GM18502 (cell line): ENCODE measurements around the gene DSTN.

ENCODE experiments used
- ATAC-seq: cut with Tn5 transposase; IDR thresholded peaks from one replicate; pipeline ENCODE4 v1.9.1; 2021; ENCODE audit warnings: mild to moderate bottlenecking; ENCODE audit not compliant: unreplicated experiment, poor library complexity

DSTN gene

GRCh38 chr20:17633850-17634500 lies 64.1 kb downstream of the DSTN start:
- ATAC-seq, result no peak

- ATAC-seq, result no peak
Observed at GRCh38 chr20:17634661-17635331, 64.9 kb downstream of the DSTN start.

- ATAC-seq, result no peak
Observed at GRCh38 chr20:17635332-17636244, 65.7 kb downstream of the DSTN start.

DNA sequence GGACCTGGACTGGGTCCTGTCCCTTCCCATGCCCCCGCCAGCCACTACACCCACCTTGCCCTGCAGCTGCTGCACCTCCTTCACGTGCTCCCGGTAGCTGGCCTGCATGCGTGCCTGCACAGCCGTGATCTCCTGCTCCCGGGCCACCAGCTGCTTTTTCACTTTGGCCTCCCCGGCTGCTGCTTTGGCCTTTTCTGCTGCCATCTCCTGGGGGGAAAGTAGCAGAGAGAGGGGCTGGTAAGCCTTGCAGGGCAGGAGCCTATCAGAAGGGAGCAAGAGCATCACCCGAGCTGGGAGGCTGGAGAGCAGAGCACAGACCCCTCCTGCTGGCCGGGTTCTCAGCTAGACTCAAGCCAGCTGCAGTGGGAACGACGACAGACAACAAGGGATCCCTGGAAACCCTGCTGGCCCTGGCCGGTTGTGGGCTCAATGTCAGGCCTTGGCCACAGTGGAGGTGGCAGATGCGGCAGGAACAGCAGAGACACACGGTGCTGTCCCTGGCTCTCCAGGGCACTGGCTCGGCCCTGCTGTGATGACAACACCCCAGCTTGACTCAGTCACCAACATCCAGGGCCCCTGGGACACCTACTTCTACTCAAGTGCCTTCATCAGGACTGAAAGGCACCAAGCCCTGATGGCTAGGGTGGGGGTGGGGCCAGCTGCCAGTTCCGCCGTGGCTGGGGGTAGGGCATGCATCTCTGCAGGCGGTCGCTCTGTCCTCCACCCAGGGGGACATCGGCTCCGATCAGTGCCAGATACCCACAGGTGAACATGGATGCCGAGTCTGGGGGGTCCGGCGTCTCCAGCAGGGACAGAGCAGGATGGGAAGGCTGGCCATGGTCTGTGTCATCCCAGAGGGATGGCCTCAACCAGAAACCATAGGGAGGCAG lies 66.9 kb downstream of the DSTN start:
- ATAC-seq, result no peak

GRCh38 chr20:17637413-17637780 lies 67.5 kb downstream of the DSTN start:
- ATAC-seq, result no peak

DNA sequence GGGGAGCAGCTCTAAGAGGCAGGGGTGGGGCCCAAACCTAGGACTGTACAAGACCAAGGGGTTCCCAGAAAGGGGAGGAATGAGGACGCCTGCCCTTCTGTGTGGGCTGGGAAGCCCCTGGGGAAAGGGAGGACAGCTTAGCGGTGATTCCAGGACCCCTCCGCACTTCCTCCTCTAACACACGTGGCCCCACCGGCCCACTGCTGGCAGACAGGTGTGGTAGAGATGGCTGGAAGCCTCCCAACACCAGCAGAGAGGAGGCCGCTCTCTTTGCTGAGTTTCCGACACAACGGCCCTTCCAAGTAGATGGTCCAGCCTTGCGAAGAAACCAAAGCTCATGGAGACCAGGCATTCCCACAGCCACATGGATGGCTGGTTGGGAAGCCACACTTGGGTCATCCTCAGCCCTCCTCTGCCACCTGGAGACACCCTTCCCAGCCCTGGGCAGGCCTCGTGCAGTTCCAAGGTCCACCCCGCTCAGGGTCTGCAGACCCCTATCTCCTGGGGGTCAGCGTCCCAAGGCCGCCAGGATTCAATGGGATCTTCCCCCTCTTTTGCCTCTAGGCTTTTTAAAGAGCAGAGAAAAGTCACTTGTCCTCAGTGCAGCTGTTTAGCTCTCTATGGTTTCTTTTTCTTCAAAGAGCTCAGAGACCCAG lies 68.2 kb downstream of the DSTN start:
- ATAC-seq, result no peak

DNA sequence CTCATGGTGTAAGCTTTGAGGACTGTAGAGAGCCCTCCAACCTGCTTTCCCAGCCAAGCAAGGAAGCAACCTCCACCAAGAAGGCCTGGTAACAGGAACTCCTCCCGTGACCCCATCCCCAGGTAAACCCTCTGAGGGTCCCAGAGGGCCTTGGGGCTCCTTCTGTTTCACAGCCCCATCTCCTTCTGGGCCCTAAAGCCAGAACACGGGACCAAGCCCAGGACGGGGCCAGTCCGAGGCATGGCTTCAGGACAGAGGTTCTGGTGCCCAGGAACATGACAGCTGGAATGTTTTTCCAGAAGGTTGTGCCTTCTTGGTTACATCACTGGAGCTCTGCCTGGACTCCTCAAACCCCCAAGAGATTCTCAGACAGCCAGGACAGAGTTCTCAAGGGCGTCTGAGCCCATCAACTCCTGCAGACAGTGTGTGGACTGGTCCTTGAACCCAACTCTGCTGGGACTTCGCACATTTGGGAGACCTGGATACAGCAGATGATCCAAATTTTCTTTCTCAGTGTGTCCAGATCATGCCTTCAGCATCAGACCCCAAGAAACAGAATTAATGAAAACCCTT lies 69.0 kb downstream of the DSTN start:
- no peak for ATAC-seq

DNA sequence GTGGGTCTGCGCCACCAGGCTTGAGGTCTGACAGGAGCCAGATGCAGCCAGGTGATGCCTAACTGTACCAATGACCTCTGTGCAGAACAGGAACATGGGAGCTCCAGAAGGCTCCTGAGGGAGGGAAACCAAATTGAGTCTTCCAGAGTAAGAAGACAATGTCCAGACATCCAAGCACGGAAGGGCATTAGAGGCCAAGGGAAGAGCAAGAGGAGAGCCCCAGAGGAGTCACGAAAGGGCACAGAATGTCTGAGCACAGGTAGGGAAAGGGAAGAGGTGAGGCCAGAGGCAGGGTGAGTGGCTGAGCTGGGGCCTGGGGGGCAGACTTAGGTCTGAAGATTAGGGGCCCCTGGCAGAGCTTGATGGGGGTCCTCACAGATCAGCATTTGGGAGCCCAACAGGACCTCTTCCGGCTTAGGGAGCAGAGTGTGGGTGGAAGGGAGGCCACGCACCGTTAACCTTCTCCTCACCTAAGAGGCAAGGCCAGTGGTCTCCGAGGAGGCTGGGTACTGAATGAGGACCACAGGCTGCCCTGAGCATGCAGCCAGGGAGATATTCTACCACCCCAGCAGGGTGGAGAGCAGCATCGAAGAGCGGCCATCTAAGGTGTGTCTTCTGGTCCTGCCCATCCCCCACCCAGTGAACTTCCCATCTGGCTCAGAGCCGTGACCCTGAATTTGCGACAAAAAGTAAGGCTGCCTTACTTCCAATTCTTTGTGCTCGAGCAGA lies 70.4 kb downstream of the DSTN start:
- ATAC-seq, result no peak

- no peak for ATAC-seq
Observed at GRCh38 chr20:17640875-17641378, 71.1 kb downstream of the DSTN start.

GRCh38 chr20:17641520-17641964 lies 71.7 kb downstream of the DSTN start:
- ATAC-seq, result no peak

GRCh38 chr20:17641993-17642392 lies 72.1 kb downstream of the DSTN start:
- no peak for ATAC-seq

DNA sequence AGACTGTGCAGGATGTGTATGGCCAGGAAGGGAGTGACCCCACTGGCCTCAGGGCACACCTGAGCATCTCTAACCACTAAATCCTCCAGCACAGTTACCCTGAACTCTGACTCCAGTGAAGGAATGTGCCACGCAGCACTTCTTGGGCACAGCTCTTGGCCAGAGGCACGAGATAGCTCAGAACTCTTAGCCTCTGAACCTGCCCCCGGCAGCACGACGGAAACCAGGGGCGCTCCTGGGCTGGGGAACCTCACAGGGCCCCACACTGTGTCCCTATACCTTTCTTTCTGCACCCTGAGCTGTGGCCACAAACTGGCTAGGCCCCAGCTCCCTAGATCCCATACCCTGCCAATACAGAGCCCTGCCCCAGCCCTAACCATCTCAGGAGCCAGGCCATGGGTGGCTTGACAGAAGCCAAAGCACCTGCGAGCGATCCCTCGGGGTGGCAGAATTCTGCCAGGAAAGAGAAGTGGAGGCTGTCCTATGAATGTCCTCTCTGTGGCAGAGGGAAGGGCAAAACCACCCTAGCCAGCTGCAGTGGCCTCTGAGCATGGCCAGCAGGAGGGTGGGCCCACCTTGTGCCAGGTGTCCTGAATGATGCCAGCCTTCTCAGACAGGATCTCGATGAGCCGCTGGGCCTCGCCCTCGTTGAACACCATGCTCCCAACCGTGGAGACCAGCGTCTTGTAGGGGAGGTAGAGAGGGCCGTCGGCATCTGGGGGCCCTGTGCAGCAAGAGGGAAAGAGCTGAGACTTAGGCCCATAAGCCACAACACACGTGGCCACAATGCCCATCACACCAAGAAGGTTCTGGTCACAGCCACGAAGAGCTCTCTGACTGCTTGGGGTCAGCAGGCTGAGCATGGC lies 72.8 kb downstream of the DSTN start:
- ATAC-seq, result no peak

GRCh38 chr20:17643531-17644188 lies 73.8 kb downstream of the DSTN start:
- no peak for ATAC-seq

GRCh38 chr20:17644451-17644850 lies 74.6 kb downstream of the DSTN start:
- ATAC-seq, result no peak

DNA sequence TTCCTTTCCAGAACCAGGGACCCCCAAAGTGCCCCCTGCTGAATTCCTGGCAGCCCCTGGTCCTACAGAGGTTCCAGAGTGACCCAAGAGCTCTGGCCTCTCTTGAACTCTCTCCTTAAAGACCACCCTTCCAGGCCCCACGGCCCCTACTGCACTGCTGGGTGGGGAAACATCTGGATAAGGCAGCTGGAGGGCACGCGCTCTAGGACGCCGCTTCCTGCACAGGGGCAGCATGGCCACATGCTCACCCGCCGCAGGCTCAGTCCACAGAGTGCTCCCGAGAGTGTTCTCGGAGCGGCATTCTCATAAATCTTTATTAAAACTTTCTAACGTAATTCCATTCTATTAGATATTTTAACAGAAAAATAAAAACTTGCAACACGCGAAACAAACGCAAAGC lies 75.1 kb downstream of the DSTN start:
- no peak for ATAC-seq

- no peak for ATAC-seq
Observed at GRCh38 chr20:17645546-17646208, 75.8 kb downstream of the DSTN start.
